ENCODE data around the gene SHC2.
"Not testable (repeated sequence)": the region's sequence is repeated elsewhere in the genome, so short reads cannot be mapped to it uniquely, and the experiment has no call there.

The SHC2 gene

DNA sequence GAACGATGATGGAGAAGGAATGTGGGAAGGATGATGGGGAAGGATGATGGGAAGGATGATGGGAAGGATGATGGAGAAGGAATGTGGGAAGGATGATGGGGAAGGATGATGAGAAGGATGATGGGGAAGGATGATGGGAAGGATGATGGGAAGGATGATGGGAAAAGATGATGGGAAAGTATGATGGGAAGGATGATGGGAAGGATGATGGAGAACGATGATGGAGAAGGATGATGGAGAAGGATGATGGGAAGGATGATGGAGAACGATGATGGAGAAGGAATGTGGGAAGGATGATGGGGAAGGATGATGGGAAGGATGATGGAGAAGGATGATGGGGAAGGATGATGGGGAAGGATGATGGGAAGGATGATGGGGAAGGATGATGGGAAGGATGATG is 20.3 kb upstream of the SHC2 start:
- not testable (repeated sequence) for H2BK15ac ChIP-seq (ENCODE audit: low read depth, poor library complexity, severe bottlenecking); H3K4ac ChIP-seq (ENCODE audit: low read depth in 1 of 2, low read length in 2 of 2); DNase-seq; H3K4me2 ChIP-seq (ENCODE audit: low read length, poor library complexity, severe bottlenecking); H2AK5ac ChIP-seq (ENCODE audit: low read length, severe bottlenecking); H4K91ac ChIP-seq (ENCODE audit: low read length); H2BK120ac ChIP-seq (ENCODE audit: low read depth, low read length); H3K27ac ChIP-seq (ENCODE audit: low read length, poor library complexity, severe bottlenecking); H3K79me1 ChIP-seq (replicated peaks; ENCODE audit: low read length, poor library complexity, severe bottlenecking); H3K23ac ChIP-seq (ENCODE audit: low read length in 2 of 2); H4K8ac ChIP-seq (ENCODE audit: low read length); H2BK12ac ChIP-seq (ENCODE audit: low read length in 2 of 2); H2BK5ac ChIP-seq (ENCODE audit: low read depth, low read length, poor library complexity, severe bottlenecking); H3K9me3 ChIP-seq (ENCODE audit: control insufficient read depth, low read length); H3K9ac ChIP-seq (ENCODE audit: low read length); H3K36me3 ChIP-seq (ENCODE audit: control insufficient read depth in 1 of 2, insufficient read depth in 2 of 2, low read depth in 1 of 2, low read length in 2 of 2); H3K18ac ChIP-seq (ENCODE audit: low read depth in 1 of 2, low read length in 2 of 2); H3K4me3 ChIP-seq (ENCODE audit: insufficient read depth in 1 of 2, low read depth in 1 of 2, low read length in 2 of 2); H3K14ac ChIP-seq (ENCODE audit: low read length in 2 of 2); H2AFZ ChIP-seq (ENCODE audit: low read depth, low read length)
- H3K27me3 ChIP-seq (ENCODE audit: control insufficient read depth in 1 of 2, insufficient read depth in 1 of 2, low read length in 2 of 2) = peaks cover 3 to 16% of the 10 kb centered on the region in 2 experiments
- peaks cover 20% of the 10 kb centered on the region for H3K4me1 ChIP-seq (ENCODE audit: control insufficient read depth, insufficient read depth, low read depth, low read length)
- 90% methylated on average over 3 of the region's 3 CpGs for WGBS

DNA sequence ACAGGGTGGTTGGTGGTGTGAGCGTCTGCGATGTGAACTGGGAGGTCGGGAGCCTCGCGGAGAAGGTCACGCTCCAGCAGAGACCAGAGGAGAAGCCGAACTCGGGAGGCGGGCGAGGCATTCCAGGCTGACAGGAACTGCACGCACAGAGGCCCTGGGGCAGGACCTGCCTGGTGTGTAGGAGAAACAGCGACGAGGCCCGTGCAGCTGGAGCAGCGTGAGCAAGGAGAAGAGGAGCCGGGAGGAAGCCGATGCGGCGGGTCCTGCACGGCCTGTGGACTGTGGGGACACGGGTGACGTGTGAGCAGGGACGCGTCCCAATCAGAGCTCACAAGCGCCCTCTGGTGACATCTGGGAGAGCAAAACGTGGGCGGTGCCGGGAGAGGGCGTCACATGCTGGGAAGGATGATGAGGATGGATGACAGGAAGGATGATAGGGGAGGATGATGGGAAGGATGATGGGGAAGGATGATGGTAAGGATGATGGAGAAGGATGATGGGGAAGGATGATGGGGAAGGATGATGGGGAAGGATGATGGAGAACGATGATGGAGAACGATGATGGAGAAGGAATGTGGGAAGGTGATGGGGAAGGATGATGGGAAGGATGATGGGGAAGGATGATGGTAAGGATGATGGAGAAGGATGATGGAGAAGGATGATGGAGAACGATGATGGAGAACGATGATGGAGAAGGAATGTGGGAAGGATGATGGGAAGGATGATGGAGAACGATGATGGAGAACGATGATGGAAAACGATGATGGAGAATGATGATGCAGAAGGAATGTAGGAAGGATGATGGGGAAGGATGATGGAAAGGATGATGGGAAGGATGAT is 19.4 kb upstream of the SHC2 start:
- no peak overlapping the region for H2AFZ ChIP-seq (ENCODE audit: low read depth, low read length)
- H2BK15ac ChIP-seq (ENCODE audit: low read depth, poor library complexity, severe bottlenecking) = no peak overlapping the region
- no peak overlapping the region for H4K8ac ChIP-seq (ENCODE audit: low read length)
- no peak overlapping the region for H3K18ac ChIP-seq (ENCODE audit: low read depth in 1 of 2, low read length in 2 of 2)
- no peak overlapping the region for H2BK120ac ChIP-seq (ENCODE audit: low read depth, low read length)
- no peak overlapping the region for H3K23ac ChIP-seq (ENCODE audit: low read length in 2 of 2)
- H2BK5ac ChIP-seq (ENCODE audit: low read depth, low read length, poor library complexity, severe bottlenecking) = no peak overlapping the region
- peak overlapping the region in 1 of 2 experiments; percentile 27 for H2BK12ac ChIP-seq (ENCODE audit: low read length in 2 of 2)
- H3K9me3 ChIP-seq (ENCODE audit: control insufficient read depth, low read length) = no peaks in the 10 kb centered on the region
- peaks cover 12% of the 10 kb centered on the region for H3K4me1 ChIP-seq (ENCODE audit: control insufficient read depth, insufficient read depth, low read depth, low read length)
- H3K27me3 ChIP-seq (ENCODE audit: control insufficient read depth in 1 of 2, insufficient read depth in 1 of 2, low read length in 2 of 2) = peaks cover 3 to 15% of the 10 kb centered on the region in 2 experiments
- peak overlapping the region in 1 of 2 experiments; percentile 69 for H3K4me3 ChIP-seq (ENCODE audit: insufficient read depth in 1 of 2, low read depth in 1 of 2, low read length in 2 of 2)
- no peaks in the 10 kb centered on the region for H3K79me1 ChIP-seq (replicated peaks; ENCODE audit: low read length, poor library complexity, severe bottlenecking)
- H3K27ac ChIP-seq (ENCODE audit: low read length, poor library complexity, severe bottlenecking) = no peak overlapping the region
- H3K4me2 ChIP-seq (ENCODE audit: low read length, poor library complexity, severe bottlenecking) = peak overlapping the region; percentile 36
- DNase-seq = peak; percentile 70
- H3K36me3 ChIP-seq (ENCODE audit: control insufficient read depth in 1 of 2, insufficient read depth in 2 of 2, low read depth in 1 of 2, low read length in 2 of 2) = no peaks in the 10 kb centered on the region
- H3K14ac ChIP-seq (ENCODE audit: low read length in 2 of 2) = no peak overlapping the region
- no peak overlapping the region for H3K4ac ChIP-seq (ENCODE audit: low read depth in 1 of 2, low read length in 2 of 2)
- peak overlapping the region; percentile 60 for H3K9ac ChIP-seq (ENCODE audit: low read length)
- no peak overlapping the region for H4K91ac ChIP-seq (ENCODE audit: low read length)
- H2AK5ac ChIP-seq (ENCODE audit: low read length, severe bottlenecking) = no peak overlapping the region
- WGBS = 54% methylated on average over 36 of the region's 36 CpGs

GRCh38 chr19:478976-479375 is 18.1 kb upstream of the SHC2 start:
- DNase-seq = no peak
- no peak overlapping the region for H3K9ac ChIP-seq (ENCODE audit: low read length)
- no peak overlapping the region for H4K8ac ChIP-seq (ENCODE audit: low read length)
- no peak overlapping the region for H2BK5ac ChIP-seq (ENCODE audit: low read depth, low read length, poor library complexity, severe bottlenecking)
- WGBS = 91% methylated on average over 14 of the region's 14 CpGs
- H4K91ac ChIP-seq (ENCODE audit: low read length) = no peak overlapping the region
- peaks cover 3 to 26% of the 10 kb centered on the region in 2 experiments for H3K27me3 ChIP-seq (ENCODE audit: control insufficient read depth in 1 of 2, insufficient read depth in 1 of 2, low read length in 2 of 2)
- H2BK120ac ChIP-seq (ENCODE audit: low read depth, low read length) = no peak overlapping the region
- no peak overlapping the region for H2BK15ac ChIP-seq (ENCODE audit: low read depth, poor library complexity, severe bottlenecking)
- H3K4me3 ChIP-seq (ENCODE audit: insufficient read depth in 1 of 2, low read depth in 1 of 2, low read length in 2 of 2) = no peak overlapping the region
- H3K36me3 ChIP-seq (ENCODE audit: control insufficient read depth in 1 of 2, insufficient read depth in 2 of 2, low read depth in 1 of 2, low read length in 2 of 2) = no peaks in the 10 kb centered on the region
- no peak overlapping the region for H3K18ac ChIP-seq (ENCODE audit: low read depth in 1 of 2, low read length in 2 of 2)
- no peak overlapping the region for H2AK5ac ChIP-seq (ENCODE audit: low read length, severe bottlenecking)
- H3K23ac ChIP-seq (ENCODE audit: low read length in 2 of 2) = no peak overlapping the region
- peaks cover 13% of the 10 kb centered on the region for H3K4me1 ChIP-seq (ENCODE audit: control insufficient read depth, insufficient read depth, low read depth, low read length)
- no peak overlapping the region for H3K4me2 ChIP-seq (ENCODE audit: low read length, poor library complexity, severe bottlenecking)
- no peaks in the 10 kb centered on the region for H3K9me3 ChIP-seq (ENCODE audit: control insufficient read depth, low read length)
- no peak overlapping the region for H2BK12ac ChIP-seq (ENCODE audit: low read length in 2 of 2)
- H2AFZ ChIP-seq (ENCODE audit: low read depth, low read length) = no peak overlapping the region
- H3K27ac ChIP-seq (ENCODE audit: low read length, poor library complexity, severe bottlenecking) = no peak overlapping the region
- H3K79me1 ChIP-seq (replicated peaks; ENCODE audit: low read length, poor library complexity, severe bottlenecking) = no peaks in the 10 kb centered on the region
- no peak overlapping the region for H3K4ac ChIP-seq (ENCODE audit: low read depth in 1 of 2, low read length in 2 of 2)
- no peak overlapping the region for H3K14ac ChIP-seq (ENCODE audit: low read length in 2 of 2)

GRCh38 chr19:478236-478903 is 17.5 kb upstream of the SHC2 start:
- Histone ChIP-seq H3K4me3 (ENCODE audit: insufficient read depth in 1 of 2, low read depth in 1 of 2, low read length in 2 of 2) (no peak overlapping the region), H3K27ac (ENCODE audit: low read length, poor library complexity, severe bottlenecking) (no peak overlapping the region), H3K27me3 (ENCODE audit: control insufficient read depth in 1 of 2, insufficient read depth in 1 of 2, low read length in 2 of 2) (peaks cover 2 to 26% of the 10 kb centered on the region in 2 experiments), H3K4ac (ENCODE audit: low read depth in 1 of 2, low read length in 2 of 2) (no peak overlapping the region), H3K14ac (ENCODE audit: low read length in 2 of 2) (no peak overlapping the region), H3K36me3 (ENCODE audit: control insufficient read depth in 1 of 2, insufficient read depth in 2 of 2, low read depth in 1 of 2, low read length in 2 of 2) (no peaks in the 10 kb centered on the region), H3K4me2 (ENCODE audit: low read length, poor library complexity, severe bottlenecking) (no peak overlapping the region), H3K4me1 (ENCODE audit: control insufficient read depth, insufficient read depth, low read depth, low read length) (peaks cover 12% of the 10 kb centered on the region), H3K23ac (ENCODE audit: low read length in 2 of 2) (no peak overlapping the region), H3K79me1 (replicated peaks; ENCODE audit: low read length, poor library complexity, severe bottlenecking) (no peaks in the 10 kb centered on the region), H3K9ac (ENCODE audit: low read length) (no peak overlapping the region), H4K8ac (ENCODE audit: low read length) (no peak overlapping the region), H2BK120ac (ENCODE audit: low read depth, low read length) (no peak overlapping the region), H2BK5ac (ENCODE audit: low read depth, low read length, poor library complexity, severe bottlenecking) (no peak overlapping the region), H3K18ac (ENCODE audit: low read depth in 1 of 2, low read length in 2 of 2) (no peak overlapping the region), H2BK15ac (ENCODE audit: low read depth, poor library complexity, severe bottlenecking) (no peak overlapping the region), H2AFZ (ENCODE audit: low read depth, low read length) (no peak overlapping the region), H2AK5ac (ENCODE audit: low read length, severe bottlenecking) (no peak overlapping the region), H3K9me3 (ENCODE audit: control insufficient read depth, low read length) (no peaks in the 10 kb centered on the region), H2BK12ac (ENCODE audit: low read length in 2 of 2) (no peak overlapping the region), H4K91ac (ENCODE audit: low read length) (no peak overlapping the region)
- WGBS = 90% methylated on average over 26 of the region's 26 CpGs
- DNase-seq = no peak
